Heart right ventricle (tissue), 16 donors: ENCODE results near the gene DAB1. TPM values are rescaled to one million over a fixed set of nuclear protein-coding genes. Genes with fewer than 3 reads are reported as not detected.

Experiments
- ATAC-seq, 8 donors: fragments of 200-7000 bp; cut with Tn5 transposase; one replicate each; pipeline ENCODE4 v1.9.1; 2020; ENCODE audit warnings: mild to moderate bottlenecking in 8 of 8, moderate library complexity in 8 of 8, moderate number of reproducible peaks in 1 of 8
- DNase-seq, 2 donors: peaks; one replicate each; pipeline ENCODE4 v3.0.0-alpha.2; 2020
- H3K27ac ChIP-seq, 10 donors: fragments of 200-600 bp; sonication (generic) in 2 of 10; one replicate each; pipeline versions ENCODE4 v1.5.0 to v1.8.0; 2020 to 2022; ENCODE audit warnings: mild to moderate bottlenecking in 3 of 10
- H3K27me3 ChIP-seq, 7 donors: fragments of 200-600 bp; one replicate each; pipeline ENCODE4 v1.8.0; 2021 to 2022; ENCODE audit warnings: mild to moderate bottlenecking in 2 of 7
- H3K36me3 ChIP-seq, 9 donors: fragments of 200-600 bp; sonication (generic) in 1 of 9; one replicate each; pipeline versions ENCODE4 v1.5.0 to v1.8.0; 2020 to 2022; ENCODE audit warnings: mild to moderate bottlenecking in 2 of 9
- H3K4me1 ChIP-seq, 9 donors: fragments of 200-600 bp; sonication (generic) in 1 of 9; one replicate each; pipeline versions ENCODE4 v1.5.0 to v1.8.0; 2020 to 2022; ENCODE audit warnings: mild to moderate bottlenecking in 4 of 9
- H3K4me3 ChIP-seq, 10 donors: fragments of 200-600 bp; sonication (generic) in 2 of 10; one replicate each; pipeline versions ENCODE4 v1.5.0 to v1.8.0; 2020 to 2022; ENCODE audit warnings: mild to moderate bottlenecking in 7 of 10, moderate library complexity in 2 of 10
- H3K9me3 ChIP-seq, 11 donors: fragments of 200-600 bp in 10 of 11; sonication (generic) in 2 of 11; one replicate each; pipeline versions ENCODE4 v1.5.0 to v1.8.0; 2013 to 2022; ENCODE audit warnings: mild to moderate bottlenecking in 2 of 11, control low read depth in 1 of 11, moderate library complexity in 1 of 11
- CTCF ChIP-seq, 9 donors: fragments of 200-600 bp; sonication (generic) in 2 of 9; IDR thresholded peaks; one replicate each; pipeline versions ENCODE4 v1.5.0 to v1.8.0; 2021 to 2022; ENCODE audit warnings: antibody characterized with exemption in 9 of 9, mild to moderate bottlenecking in 5 of 9, moderate library complexity in 1 of 9
- WGBS, 2 donors: extraction: QIAGEN DNeasy Blood & Tissue Kit; methylation state at CpG; one replicate each; pipeline ENCODE4 v1.1.7; 2013; ENCODE audit warnings: inconsistent platforms in 1 of 2; 5-methylcytosine and 5-hydroxymethylcytosine counted together
- intact Hi-C, 10 donors: fragments of 100-400 bp; cut with DNase I; formaldehyde crosslinking; loops; one replicate each; pipeline versions ENCODE4 v1.11.1 to v1.14.2; 2022
- polyA plus RNA-seq, 2 donors: library from polyadenylated mRNA; stranded (reverse); fragments of 200-250 nt; gene quantifications; one replicate each; pipeline ENCODE4 v1.2.3, GENCODE V29; 2013
- total RNA-seq, 10 donors: library from RNA; stranded (reverse); fragmentation: NEBNext Ultra II Directional in 3 of 10; extraction: Animal tissue kit (Norgen Biotek cat#: 25700) in 3 of 10; gene quantifications; one replicate each; pipeline versions ENCODE4 v1.2.1 to v1.2.4, GENCODE V29; 2021 to 2023
- donor health status: Arrhythmogenic right ventricular cardiomyopathy.
- donor health status: ischemic (EF 13 %, LVEDD 7.1; RV severe dilation, severe dysfunction).
- donor health status: healthy with polysubstance abuse.
- donor health status: DM: no; HTN: yes; CAD: no.
- donor health status: DM: no; HTN: no; CAD: no.
- donor health status: ischemic (EF 25% LVEDD 6.9; RV normal size, moderate dysfunction).
- donor health status: ischemic (EF 25% LVEDD 5.7; RV mildly dilated, moderate dysfunction).
- donor health status: healthy.
- donor health status: DM: yes; HTN: yes; CAD: no.
- donor health status: Ischemic cardiomyopathy.
- donor health status: ischemic (EF 35%, LVEDD 5.7; RV mildly dilated, moderate dysfunction).
- donor health status: nonischemic (EF 11% LVEDD 7.7; RV severe dilation, severe dysfunction).
- donor health status: DM: yes; HTN: yes; CAD: no.
- donor health status: PGD.
- donor health status: ischemic (EF 29% LVEDD 5.4; RV normal size, mild dysfunction).
- donor health status: nonischemic (EF 23%, LVEDD 6.1; RV moderate dilation, normal function).

The DAB1 gene
- total and polyA plus RNA-seq, 12 donors = 0.16 to 25.5 (median 8.1) TPM

GRCh38 chr1:57058652-57059501, 365.0 kb downstream of the DAB1 start:
- ATAC-seq (peak in 7 of 8 donors; percentile 52 to 93 (median 79)), DNase-seq (peak in 1 of 2 donors; percentile 9)
- no peak overlapping the region for H3K4me3 ChIP-seq
- no peaks in the 10 kb centered on the region for H3K9me3 ChIP-seq
- WGBS, 2 donors = 58 to 67% methylated on average over 6 of the region's 6 CpGs
- H3K36me3 ChIP-seq = no peaks in the 10 kb centered on the region
- peak overlapping the region in 5 of 10 donors; percentile 8 to 56 (median 52) for H3K27ac ChIP-seq
- peaks cover 0 to 14% (median 0%) of the 10 kb centered on the region in 9 donors for H3K4me1 ChIP-seq
- no peaks in the 10 kb centered on the region for H3K27me3 ChIP-seq
- no peak for TF ChIP-seq CTCF (IDR thresholded peaks at IDR 0.05)
- intact Hi-C loops = loop anchor here in 1 of 10 donors (10.0 kb wide), 1 partner anchor 56 kb away; no protein-coding TSS in a partner anchor

- H3K27ac ChIP-seq = no peak overlapping the region
- no peaks in the 10 kb centered on the region for H3K4me1 ChIP-seq
- DNase-seq (no peak), ATAC-seq (no peak)
- no peaks in the 10 kb centered on the region for H3K9me3 ChIP-seq
- H3K27me3 ChIP-seq = no peaks in the 10 kb centered on the region
- intact Hi-C loops = loop anchor here in 1 of 10 donors (5.0 kb wide), 1 partner anchor 212 kb away; no protein-coding TSS in a partner anchor
- 74 to 75% methylated on average over 9 of the region's 9 CpGs for WGBS, 2 donors
- no peaks in the 10 kb centered on the region for H3K36me3 ChIP-seq
- TF ChIP-seq CTCF (IDR thresholded peaks at IDR 0.05) = no peak
- no peak overlapping the region for H3K4me3 ChIP-seq
Observed at GRCh38 chr1:57048856-57049255, 375.0 kb downstream of the DAB1 start.

- no peaks in the 10 kb centered on the region for H3K4me1 ChIP-seq
- H3K36me3 ChIP-seq = no peaks in the 10 kb centered on the region
- no peak overlapping the region for H3K4me3 ChIP-seq
- 61 to 68% methylated on average over 1 of the region's 1 CpG for WGBS, 2 donors
- H3K9me3 ChIP-seq = no peaks in the 10 kb centered on the region
- no peak for TF ChIP-seq CTCF (IDR thresholded peaks at IDR 0.05)
- ATAC-seq = no peak
- no peak for DNase-seq
- H3K27ac ChIP-seq = no peak overlapping the region
- no peaks in the 10 kb centered on the region for H3K27me3 ChIP-seq
- intact Hi-C loops = loop anchor here in 1 of 10 donors (5.0 kb wide), 1 partner anchor 209 kb away; no protein-coding TSS in a partner anchor
Observed at GRCh38 chr1:57046462-57046861, 377.4 kb downstream of the DAB1 start.

- ATAC-seq = no peak
- no peak for TF ChIP-seq CTCF (IDR thresholded peaks at IDR 0.05)
- WGBS, 2 donors = 65 to 69% methylated on average over 3 of the region's 3 CpGs
Observed at GRCh38 chr1:57041901-57042300, 382.0 kb downstream of the DAB1 start.

More at GRCh38 chr1:57041901-57042300, 382.0 kb downstream of the DAB1 start:
- intact Hi-C loops = no loop called here
- no peaks in the 10 kb centered on the region for H3K4me1 ChIP-seq
- no peaks in the 10 kb centered on the region for H3K9me3 ChIP-seq
- no peaks in the 10 kb centered on the region for H3K36me3 ChIP-seq
- no peak for DNase-seq
- H3K27ac ChIP-seq = no peak overlapping the region
- H3K4me3 ChIP-seq = no peak overlapping the region
- H3K27me3 ChIP-seq = no peaks in the 10 kb centered on the region
